Stimulated activated CD8-positive, alpha-beta memory T cell treated with anti-CD3 and anti-CD28 coated beads, Interleukin-15, amount 100 ng/mL, for 48 hours (primary cell): ENCODE results near the gene NCOA7.
"Not testable (repeated sequence)": the region's sequence is repeated elsewhere in the genome, so short reads cannot be mapped to it uniquely, and the experiment has no call there.

Source experiments
- DNase-seq, 2 donors: peaks; one replicate each; pipeline ENCODE4 v3.0.0-alpha.2; 2020; ENCODE audit warnings: low read depth in 2 of 2

NCOA7 gene

DNA sequence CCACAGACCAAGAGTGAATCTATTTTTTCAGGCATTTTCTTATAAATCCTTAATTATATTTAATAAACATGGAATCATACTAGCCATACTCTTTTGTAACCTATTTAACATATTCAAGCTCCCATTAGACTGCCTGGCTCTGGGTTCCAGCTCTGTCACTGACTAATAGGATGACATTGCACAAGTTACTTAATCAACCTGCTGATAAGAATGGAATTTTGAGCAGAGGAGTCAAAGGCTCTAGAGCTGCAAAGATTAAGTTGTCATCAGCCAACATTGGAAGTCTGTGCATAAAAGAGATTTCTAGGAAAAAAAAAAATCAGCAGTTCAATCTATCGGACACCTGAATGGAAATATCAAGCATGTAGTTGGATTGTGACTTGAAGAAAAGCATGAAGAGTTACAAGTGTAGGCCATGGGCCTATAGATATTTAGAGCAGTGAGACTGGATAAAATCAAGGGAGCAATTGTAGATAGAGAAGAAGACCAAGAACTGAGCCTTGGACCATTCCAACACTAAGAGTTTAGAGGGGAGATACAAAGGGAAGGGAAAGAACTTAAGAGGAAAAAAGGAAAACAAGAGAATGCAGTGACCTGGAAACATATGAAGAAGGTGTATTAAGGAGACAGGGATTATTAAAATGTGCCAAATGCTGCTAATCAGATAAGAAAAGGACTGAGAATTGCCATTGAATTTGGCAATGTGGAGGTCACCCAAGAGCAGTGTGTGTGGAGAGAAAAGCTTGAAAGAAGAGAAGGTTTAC is 154.8 kb downstream of the NCOA7 start:
- no peak for DNase-seq

DNA sequence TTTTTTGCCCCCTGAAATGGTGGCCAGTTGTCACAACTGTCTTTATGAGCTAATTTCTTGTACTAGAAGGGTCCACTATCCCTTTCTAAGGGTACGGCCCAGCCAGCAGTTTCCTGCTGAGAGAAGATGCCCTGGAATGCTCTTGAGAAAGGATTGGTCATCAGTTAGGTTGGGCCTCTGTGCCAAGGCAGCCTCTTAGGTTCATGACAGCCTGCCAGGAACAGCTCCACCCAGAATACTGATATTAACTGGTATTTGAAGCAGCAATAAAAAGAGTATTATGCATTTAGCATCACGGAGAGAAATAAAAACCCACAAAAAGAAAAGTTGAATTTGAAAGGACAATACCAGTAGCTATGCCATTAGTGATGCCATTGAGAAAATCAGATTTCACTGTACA is 156.9 kb downstream of the NCOA7 start:
- no peak for DNase-seq

DNA sequence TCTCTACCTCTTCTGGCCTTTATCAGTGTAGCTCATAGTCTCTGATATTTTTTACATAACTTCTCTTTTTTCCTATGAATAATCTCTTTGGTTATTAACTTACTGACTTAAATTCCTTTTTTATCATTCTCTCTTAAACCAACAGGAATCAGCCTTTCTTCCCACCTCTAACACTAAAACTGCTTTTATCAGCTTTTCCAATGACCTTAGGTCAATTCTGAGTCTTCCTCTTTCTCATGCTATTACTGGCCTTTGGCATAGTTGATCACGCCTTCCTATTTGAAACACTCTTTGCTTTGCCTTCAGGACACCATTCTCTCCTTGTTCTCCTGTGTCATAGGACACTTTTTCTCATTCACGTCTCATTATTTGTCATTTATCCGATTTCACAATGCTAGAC is 157.7 kb downstream of the NCOA7 start:
- no peak for DNase-seq

DNA sequence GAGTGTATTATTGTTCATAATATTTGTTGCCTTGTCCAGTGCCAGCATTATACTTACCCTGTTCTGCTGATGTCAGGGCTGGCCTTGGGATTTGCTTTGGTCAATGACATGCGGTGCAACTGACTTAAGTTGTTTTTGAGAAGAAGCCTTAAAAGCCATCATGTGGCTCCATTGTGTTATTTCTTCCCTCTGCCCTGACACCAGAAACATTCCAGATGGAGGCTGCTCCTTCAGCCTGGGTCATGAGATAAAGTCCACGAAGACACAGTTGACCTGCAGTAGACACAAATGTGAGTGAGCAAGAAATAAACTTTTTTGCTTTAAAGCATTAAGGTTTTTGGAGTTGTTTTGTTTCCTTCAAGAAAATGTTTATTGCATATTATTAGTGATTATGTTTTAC is 158.3 kb downstream of the NCOA7 start:
- no peak for DNase-seq

DNA sequence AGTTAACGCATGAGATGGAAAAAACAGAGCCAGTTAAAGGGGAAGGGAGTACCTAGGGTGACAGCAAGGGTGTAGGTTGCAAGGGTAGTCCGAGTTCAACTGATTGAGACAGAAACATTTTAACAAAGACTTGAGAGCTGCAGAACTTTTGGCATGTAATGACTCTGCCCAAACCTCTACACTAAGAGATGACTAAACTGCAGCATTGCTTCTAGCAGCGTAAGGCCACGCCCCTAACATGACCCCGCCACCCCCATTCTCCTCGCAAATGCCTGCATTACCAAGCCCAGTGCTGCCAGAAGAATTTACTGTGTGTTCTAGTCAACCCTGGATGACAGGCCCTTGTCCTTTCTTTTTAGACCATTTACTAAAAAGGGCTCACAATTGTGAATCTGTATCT is 159.5 kb downstream of the NCOA7 start:
- DNase-seq = no peak

DNA sequence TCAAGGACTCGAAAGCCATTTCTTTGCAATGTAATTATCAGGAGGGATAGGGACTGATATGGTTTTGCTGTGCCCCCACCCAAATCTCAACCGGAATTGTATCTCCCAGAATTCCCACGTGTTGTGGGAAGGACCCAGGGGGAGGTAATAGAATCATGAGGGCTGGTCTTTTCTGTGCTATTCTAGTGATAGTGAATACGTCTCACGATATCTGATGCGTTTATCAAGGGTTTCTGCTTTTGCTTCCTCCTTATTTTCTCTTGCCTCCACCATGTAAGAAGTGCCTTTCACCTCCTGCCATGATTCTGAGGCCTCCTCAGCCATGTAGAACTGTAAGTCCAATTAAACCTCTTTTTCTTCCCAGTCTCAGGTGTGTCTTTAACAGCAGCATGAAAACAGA is 160.0 kb downstream of the NCOA7 start:
- not testable (repeated sequence) for DNase-seq

DNA sequence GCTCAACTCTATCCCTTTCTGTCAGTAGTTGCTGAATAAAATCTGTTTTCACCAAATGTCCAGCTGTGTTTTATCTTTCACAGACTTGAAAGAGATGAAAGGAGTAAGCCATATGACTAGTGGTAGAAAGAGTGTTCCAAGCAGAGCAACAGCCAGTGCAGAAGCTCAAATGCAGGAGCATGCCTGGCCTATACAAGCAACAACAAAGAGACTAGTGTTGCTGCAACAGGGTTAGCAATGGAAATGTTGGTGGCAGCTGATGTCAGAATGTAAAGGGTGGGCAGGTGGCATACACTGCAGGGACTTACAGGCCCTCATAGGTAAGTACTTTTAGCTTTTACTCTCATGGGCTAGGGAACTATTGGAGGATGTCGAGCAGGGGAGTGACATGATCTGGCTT is 160.6 kb downstream of the NCOA7 start:
- no peak for DNase-seq

DNA sequence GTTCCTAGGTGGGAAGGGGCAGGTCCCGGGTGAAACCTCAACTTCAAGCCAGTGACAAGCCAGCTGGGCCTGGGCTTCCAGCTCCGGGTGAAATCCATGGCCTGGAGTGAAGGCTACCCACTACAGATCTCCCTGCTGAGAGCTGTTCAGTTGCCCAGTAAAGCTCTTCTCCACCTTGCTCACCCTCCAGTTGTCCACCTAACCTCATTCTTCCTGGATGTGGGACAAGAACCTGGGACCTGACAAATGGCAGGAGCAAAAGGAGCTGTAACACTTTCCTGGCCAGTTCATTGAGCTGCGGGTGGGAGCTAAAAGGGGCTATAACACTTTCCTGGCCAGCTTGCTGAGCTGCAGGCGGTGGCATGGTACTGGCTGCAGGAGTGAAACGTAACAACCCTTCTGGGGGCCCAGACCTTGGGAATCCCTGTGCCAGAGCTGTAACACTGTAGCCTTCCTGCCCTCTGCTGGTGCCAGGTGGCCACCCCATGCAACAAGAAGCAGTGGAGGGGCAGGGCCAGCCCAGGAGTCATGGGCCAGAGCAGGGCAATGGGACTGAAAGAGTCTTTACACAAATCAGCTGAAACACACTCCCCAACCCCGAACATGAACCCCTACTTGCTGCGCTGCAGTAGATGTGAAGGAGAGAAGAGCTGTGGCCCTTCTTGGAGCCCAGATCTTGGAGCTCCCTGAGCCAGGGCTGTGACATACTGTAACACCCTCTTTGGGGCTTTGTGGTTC is 162.2 kb downstream of the NCOA7 start:
- DNase-seq = no peak

DNA sequence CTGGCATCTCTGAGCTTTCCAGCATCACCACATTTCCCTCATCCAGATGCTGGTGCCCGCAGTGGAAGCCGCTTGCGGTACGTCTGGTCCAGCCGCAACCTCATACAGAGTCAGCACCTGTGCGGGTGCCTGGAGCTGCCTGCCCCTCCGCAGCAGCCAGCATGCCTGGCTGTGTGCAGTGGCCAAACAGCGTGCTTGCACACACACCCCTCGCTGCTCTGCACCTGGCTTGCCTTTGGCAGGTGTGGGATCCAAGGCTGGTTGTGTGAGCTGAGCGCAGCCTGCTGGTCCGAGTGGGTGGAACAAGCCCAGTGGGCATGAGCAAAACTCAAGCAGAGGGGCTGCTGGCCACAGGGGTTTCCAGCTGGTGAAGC is 162.7 kb downstream of the NCOA7 start:
- DNase-seq = no peak

DNA sequence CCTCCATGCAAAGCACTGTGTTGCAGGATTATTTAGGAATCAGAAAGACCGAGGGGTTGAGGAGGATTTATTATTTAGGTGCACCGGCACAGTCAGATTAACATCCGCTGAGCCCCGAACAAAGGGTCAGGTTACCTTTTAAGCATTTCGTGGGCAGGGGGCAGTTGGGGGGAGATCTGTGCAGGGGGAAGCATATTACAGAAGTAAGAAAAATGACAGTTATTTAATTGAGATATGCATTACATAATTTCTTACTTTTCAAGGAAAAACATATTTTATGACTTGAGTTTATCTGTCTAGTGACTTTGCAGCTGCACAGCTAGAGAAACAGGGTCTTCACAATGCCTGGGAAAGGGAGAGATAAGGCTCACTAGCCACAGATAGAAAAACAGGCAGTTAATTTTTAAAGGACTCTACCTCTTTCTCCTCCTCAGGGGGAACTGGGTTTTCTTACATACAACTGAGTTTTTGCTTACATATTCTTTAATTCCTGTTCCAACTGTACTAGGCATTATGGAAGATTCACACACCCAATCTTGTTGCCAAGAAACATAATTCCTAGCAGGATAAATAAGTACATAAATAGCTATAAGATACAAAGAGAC is 164.1 kb downstream of the NCOA7 start:
- DNase-seq = no peak

DNA sequence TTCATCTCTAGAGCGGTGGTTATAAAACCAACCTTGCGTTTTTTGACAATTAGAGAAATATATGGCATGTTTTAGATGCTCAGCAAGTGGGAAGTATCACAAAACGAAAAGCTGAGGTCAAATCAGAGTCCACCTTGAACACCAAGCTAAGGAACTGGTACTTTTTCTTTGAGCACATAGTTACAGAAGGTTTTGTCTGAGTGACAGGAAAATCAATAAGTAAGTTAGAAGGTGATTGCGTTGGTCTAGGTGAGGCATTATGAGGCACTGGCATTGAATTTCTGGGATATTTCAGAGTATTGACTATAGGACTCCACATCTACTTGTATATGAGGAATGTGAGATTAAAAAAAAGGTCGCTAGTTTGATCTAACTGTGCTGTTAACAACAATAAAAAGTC is 165.2 kb downstream of the NCOA7 start:
- DNase-seq = no peak

DNA sequence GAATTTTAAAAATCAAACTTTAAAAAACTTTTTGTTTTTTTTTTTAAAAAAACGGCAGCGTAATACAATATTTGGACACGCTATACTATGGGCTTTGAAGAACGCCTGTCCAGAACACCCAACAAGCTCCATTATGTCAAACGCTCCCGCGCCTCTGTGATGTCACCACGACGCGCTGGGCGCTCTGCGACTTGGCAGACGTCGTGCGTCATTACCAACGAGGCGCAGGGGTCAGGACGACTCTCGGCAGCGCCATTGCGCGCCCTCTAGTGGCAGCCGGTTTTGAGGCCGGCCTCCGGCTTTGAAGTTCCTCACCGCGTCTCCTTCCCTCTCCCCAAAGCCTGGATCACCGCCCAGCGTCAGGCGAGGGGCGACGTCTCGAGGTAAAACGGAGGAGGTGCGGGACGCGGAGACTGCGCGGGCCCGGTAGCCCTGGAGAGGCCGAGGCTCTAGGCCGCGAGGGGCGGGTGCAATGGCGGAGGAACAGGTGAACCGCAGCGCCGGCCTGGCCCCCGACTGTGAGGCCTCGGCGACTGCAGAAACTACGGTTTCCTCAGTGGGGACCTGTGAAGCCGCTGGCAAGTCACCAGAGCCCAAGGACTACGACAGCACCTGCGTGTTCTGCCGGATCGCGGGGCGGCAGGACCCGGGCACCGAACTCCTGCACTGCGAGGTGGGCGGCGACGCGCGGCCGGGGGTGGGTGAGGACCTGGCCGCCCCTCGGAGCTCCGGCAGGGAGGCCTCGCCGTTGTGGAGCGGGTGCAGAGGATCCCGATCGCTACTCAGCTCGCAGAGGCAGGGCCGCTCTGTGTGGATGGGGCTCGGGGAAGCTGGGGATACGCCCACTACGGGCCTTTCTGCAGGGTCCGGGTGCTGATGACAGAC is 166.0 kb downstream of the NCOA7 start, which contains the start of gene HINT3:
Gene HINT3 (plus strand): TSS at position 265 of the 885 bp plus-strand sequence. CDS start 208 bp downstream, at position 473.
- peak; percentile 97 for DNase-seq

DNA sequence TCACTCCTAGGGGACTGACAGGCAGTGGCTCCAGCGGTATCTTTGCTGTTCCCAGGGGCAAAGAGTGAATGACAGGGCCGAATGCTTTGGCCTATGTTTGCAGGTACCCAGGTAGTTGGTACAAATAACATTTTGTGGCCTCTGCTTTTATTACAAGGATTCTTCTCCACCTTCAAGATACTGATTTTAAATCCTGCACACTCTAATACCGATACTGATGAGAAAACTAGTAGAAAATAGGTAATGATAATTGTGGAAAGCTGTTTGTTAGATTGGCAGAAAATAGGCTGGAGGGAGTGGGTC is 166.6 kb downstream of the NCOA7 start:
- no peak for DNase-seq

DNA sequence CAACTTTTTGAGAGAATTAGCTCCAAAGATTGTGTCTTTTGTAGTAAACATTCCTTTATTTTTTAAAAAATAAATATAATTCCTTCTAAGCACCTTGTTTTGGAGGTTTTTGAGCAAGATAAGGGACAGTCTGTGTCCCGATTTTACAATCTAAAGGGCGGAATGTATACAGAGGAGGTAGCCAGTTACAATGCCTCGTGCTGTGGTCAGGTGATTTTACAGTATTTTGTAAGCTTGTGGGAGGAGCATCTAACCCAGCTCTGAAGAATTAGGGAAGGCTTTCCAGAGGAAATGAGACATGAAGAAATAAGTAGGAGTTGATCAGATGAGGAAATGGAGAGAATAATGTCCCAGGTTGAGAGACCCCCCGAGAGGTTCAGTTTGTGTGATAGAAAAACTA is 167.1 kb downstream of the NCOA7 start:
- DNase-seq = no peak

DNA sequence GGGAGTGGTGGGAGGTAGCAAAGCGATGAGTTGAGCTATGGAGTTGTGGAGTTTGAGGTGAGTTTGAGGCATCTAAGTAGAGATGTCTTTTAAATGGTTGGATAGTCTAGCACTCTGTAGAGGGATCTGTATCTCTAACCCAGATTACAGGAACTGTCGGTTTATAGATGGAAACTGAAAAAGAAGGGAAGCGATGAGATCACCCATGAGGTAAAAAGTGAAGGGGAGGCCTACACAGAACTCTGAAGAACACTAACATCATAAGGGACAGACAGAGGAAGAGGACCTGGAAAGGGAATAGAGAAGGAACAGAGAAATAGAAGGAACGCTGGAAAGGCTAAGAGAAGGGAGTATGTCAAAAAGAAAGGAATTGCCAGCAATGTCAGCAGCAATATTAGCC is 168.3 kb downstream of the NCOA7 start:
- DNase-seq = no peak

DNA sequence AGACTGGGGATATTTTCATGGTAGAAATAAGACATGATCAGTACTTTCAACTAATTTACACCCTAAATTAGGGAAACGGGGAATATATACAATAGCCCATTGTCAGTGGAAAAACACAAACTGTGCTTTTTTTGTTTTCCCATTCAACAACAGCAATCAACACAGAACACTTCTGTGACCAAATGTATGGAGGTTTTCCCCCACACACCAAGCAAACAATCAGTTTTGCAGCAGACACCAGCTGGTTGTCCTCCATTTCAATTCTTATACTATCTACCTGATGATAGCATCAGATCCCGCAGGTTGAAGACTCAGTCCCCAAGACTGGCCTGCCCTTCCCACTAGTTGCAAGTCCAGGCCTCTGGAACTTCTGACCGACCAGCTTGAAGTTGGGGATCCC is 170.4 kb downstream of the NCOA7 start:
- DNase-seq = no peak

DNA sequence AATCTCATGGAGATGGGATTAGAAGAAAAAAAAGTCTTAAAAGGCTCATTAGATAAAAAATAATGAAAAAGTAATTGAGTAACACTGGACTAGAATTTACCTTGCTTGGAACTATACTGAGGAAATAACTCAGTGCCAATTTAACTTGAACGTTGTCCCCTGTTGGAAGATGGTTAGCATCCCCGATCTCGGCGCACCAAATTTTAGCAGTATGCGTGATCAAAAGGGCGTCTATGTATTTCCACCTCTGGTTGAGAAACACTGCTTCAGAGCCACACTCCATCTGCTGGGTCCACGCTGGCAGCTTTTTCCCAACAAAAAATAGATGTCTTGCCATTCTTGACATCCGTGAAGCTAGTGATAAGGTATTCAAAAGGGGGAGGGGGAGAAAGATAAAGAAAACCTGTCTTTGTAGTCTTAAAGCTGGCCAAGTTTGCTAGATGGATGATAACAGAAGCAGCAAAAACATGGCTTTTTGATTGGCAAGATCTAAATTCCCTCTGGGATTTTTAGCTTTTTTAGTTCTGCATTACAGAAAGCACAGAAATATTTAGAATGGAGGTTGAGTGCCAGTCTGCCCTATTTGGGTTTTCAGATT is 172.2 kb downstream of the NCOA7 start:
- DNase-seq = no peak

DNA sequence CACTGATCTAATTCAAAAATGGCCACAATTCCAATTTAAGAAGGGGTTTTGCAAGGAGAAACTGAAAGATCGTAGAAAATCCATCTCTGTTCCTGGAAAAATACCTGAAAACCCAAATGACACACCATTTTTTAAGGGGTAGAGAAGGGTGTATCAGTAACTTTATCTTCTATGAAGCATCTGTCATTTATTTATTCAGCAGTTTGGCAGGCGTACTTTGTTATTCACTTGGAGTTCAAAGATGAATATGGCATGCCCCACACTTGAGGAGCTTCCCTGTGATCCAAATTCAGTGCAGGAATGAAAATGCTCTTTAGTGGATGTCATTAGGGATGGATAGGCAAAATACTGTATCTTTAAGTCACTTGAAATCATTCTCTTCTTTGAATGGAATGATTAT is 173.1 kb downstream of the NCOA7 start:
- no peak for DNase-seq

DNA sequence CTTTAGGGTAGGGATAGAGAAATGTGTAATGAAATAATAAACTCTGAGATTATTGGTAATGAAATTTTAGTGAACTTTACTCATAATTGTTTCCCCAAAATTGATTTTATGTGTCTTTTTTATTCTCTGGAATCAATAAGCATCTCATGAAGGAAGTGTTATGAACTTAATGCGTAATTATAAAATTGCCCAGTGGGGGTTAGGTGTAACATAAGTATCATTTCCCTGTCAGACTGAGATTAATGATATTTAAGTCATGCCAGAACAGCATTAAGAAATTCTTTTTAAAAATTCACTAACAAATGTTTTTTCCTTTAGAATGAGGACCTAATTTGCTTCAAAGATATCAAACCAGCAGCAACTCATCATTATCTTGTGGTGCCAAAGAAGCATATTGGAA is 175.8 kb downstream of the NCOA7 start:
- no peak for DNase-seq

DNA sequence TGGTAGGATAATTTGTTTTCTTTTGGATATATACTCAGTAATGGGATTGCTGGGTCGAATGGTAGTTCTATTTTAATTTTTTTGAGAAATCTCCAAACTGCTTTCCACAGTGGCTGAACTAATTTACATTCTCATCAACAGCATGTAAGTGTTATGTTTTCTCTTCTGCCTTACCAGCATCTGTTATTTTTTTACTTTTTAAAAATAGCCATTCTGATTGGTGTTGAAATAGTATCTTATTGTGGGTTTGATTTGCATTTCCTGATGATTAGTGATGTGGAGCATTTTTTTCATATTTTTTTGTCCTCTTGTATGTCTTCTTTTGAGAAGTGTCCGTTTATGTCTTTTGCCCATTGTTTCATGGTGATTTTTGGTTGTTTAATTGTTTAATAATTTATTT is 177.7 kb downstream of the NCOA7 start:
- no peak for DNase-seq

DNA sequence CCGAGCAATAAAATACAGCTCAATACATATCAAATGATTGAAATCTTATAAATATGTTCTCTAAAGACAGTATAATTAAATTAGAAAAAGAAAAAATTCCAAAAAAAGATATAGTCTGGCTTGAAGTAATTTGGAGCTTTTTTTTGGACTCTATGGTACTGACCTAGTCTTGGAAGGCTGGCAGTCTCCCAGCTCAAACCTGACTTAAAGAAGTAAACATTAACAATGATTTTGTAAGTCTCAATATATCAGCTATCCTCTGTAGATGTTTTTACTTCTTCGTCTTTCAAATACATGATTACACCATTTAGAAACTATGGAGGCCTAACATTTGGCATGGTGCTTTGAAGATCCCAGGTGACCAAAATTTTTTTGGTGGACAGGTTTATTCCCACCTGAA is 180.0 kb downstream of the NCOA7 start:
- DNase-seq = no peak

DNA sequence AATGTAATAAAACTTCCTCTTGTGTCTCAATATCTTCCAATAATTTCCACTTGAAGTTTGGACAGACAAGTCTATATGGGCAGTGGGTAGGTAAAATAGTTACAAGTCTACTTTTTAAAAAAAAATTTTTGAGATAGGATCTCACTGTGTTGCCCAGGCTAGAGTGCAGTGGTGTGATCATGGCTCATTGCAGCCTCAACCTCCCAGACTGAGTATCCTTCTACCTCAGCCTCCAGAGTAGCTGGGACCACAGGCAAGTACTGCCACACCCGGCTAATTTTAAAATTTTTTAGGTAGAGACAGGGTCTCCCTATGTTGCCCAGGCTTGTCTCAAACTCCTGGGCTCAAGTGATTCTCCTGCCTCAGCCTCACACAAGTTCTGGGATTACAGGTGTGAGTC is 181.7 kb downstream of the NCOA7 start:
- DNase-seq = not testable (repeated sequence)
